Measurements from ENCODE around the gene CTXN3. TPM values are rescaled to one million over a fixed set of nuclear protein-coding genes. Genes with fewer than 3 reads are reported as not detected.
A peak's percentile ranks its signal among the peaks of the same experiment; 100 is the strongest.

The CTXN3 gene
- total RNA-seq, 1 donor from 2014 or later: not detected

DNA sequence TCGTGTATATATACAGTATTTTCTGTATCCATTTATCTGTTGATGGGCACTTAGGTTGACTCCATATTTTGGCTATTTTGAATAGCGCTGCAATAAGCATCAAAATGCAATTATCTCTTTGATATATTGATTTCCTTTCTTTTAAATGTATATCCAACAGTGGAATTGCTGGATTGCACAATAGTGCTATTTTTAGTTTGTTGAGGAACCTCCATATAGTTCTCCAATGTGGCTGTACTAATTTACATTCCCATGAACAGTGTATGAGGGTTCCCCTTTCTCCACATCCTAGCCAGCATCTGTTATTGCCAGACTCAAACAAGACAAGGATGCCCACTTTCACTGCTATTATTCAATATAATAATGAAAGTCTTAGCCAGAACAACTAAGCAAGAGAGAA is 9.1 kb upstream of the CTXN3 start:
- Histone ChIP-seq H4K20me1 (ENCODE audit: low read depth) (no peaks in the 10 kb centered on the region), H3K4me1 (peaks cover 3% of the 10 kb centered on the region), H3K27ac (no peak overlapping the region), H3K79me2 (ENCODE audit: low read depth) (no peaks in the 10 kb centered on the region), H3F3A (ENCODE audit: low read depth) (no peaks in the 10 kb centered on the region), H2AFZ (replicated peaks) (no peak overlapping the region), H3K27me3 (no peaks in the 10 kb centered on the region), H3K9me3 (ENCODE audit: low read depth) (no peaks in the 10 kb centered on the region), H3K36me3 (no peaks in the 10 kb centered on the region), H3K4me2 (no peak overlapping the region), H3K9ac (no peak overlapping the region), H3K4me3 (no peak overlapping the region)
- H3K27me3 Mint-ChIP-seq (ENCODE audit: insufficient read depth, low read depth): peaks cover 3% of the 10 kb centered on the region
- no peaks in the 10 kb centered on the region for H3K4me1 Mint-ChIP-seq
- H3K36me3 Mint-ChIP-seq: no peaks in the 10 kb centered on the region
- no peaks in the 10 kb centered on the region for H3K9me3 Mint-ChIP-seq
- no peak overlapping the region for H3K4me3 Mint-ChIP-seq
- no peak for DNase-seq (ENCODE audit: low spot score)
- TF ChIP-seq CTCF (IDR thresholded peaks at IDR 0.05) (no peak), EZH2 (IDR thresholded peaks at IDR 0.05) (no peak), EZH2phosphoT487 (IDR thresholded peaks at IDR 0.05) (no peak)
- H3K27ac Mint-ChIP-seq: no peak overlapping the region

DNA sequence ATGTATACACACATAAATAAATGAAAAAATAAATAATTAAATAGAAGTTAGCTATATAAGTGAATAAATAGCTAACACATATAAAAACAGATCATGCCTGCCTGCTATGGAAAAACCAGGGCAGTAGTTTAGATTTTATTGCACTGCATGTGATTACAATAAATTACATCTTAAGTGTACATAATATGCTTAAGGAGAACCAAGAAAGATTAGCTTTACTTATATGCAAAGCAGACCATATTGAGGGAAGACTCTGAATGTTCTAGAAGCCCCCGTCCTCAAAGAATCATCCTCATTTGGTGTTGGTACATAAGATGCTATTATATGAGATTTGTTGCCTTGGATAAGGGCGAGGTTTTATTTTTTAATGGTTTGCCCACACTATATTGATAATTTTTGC is 5.9 kb upstream of the CTXN3 start:
- no peaks in the 10 kb centered on the region for H3K27me3 ChIP-seq
- Mint-ChIP-seq H3K9me3 (no peaks in the 10 kb centered on the region), H3K4me3 (no peak overlapping the region), H3K36me3 (no peaks in the 10 kb centered on the region), H3K4me1 (peaks cover 19% of the 10 kb centered on the region), H3K27me3 (ENCODE audit: insufficient read depth, low read depth) (peaks cover 3% of the 10 kb centered on the region), H3K27ac (no peak overlapping the region)
- no peaks in the 10 kb centered on the region for H3K9me3 ChIP-seq (ENCODE audit: low read depth)
- no peak overlapping the region for H3K4me3 ChIP-seq
- DNase-seq (ENCODE audit: low spot score): no peak
- H3K4me1 ChIP-seq: peaks cover 6% of the 10 kb centered on the region
- H2AFZ ChIP-seq (replicated peaks): no peak overlapping the region
- no peak for TF ChIP-seq EZH2 (IDR thresholded peaks at IDR 0.05)
- TF ChIP-seq EZH2phosphoT487 (IDR thresholded peaks at IDR 0.05): no peak
- TF ChIP-seq CTCF (IDR thresholded peaks at IDR 0.05): no peak
- no peak overlapping the region for H3K27ac ChIP-seq
- no peaks in the 10 kb centered on the region for H3K79me2 ChIP-seq (ENCODE audit: low read depth)
- H3K9ac ChIP-seq: no peak overlapping the region
- no peaks in the 10 kb centered on the region for H3F3A ChIP-seq (ENCODE audit: low read depth)
- H3K4me2 ChIP-seq: no peak overlapping the region
- no peaks in the 10 kb centered on the region for H4K20me1 ChIP-seq (ENCODE audit: low read depth)
- H3K36me3 ChIP-seq: no peaks in the 10 kb centered on the region

DNA sequence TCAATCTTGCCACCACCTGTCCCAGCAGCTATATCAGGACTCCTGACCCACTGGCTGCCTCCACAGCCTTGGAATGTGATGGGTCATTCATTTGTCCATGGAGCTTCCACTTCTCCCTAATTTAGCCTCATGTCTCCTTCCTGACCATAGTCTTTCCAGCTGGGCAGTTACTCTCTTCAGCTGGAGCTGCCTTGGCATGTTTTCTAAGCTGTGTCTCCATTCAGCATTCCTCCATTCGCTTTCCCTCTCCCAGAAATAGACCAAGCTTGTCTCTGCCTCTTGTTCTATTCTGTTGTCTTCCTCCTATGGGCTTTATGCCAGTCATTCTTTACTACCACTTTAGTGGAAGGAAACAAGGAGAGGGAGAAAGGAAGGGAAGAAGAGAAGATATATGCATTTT is 5.3 kb upstream of the CTXN3 start:
- Mint-ChIP-seq H3K27me3 (ENCODE audit: insufficient read depth, low read depth) (peaks cover 3% of the 10 kb centered on the region), H3K36me3 (no peaks in the 10 kb centered on the region), H3K27ac (no peak overlapping the region), H3K4me3 (no peak overlapping the region), H3K9me3 (no peaks in the 10 kb centered on the region), H3K4me1 (peaks cover 20% of the 10 kb centered on the region)
- Histone ChIP-seq H3F3A (ENCODE audit: low read depth) (peaks cover 3% of the 10 kb centered on the region), H4K20me1 (ENCODE audit: low read depth) (no peaks in the 10 kb centered on the region), H3K27me3 (no peaks in the 10 kb centered on the region), H3K9me3 (ENCODE audit: low read depth) (no peaks in the 10 kb centered on the region), H3K4me3 (no peak overlapping the region), H3K27ac (no peak overlapping the region), H3K9ac (no peak overlapping the region), H3K4me2 (no peak overlapping the region), H3K36me3 (no peaks in the 10 kb centered on the region), H2AFZ (replicated peaks) (peak overlapping the region; percentile 81), H3K4me1 (peaks cover 12% of the 10 kb centered on the region), H3K79me2 (ENCODE audit: low read depth) (no peaks in the 10 kb centered on the region)
- no peak for TF ChIP-seq CTCF (IDR thresholded peaks at IDR 0.05)
- no peak for TF ChIP-seq EZH2phosphoT487 (IDR thresholded peaks at IDR 0.05)
- no peak for TF ChIP-seq EZH2 (IDR thresholded peaks at IDR 0.05)
- DNase-seq (ENCODE audit: low spot score): no peak

All from neural progenitor cell (in vitro differentiated cells).